LNCAP (cell line): ENCODE measurements around the gene SPATA6.

ENCODE experiments used
- TF ChIP-seq, protein P1 (sequence below): fragments of 450-650 bp; IDR thresholded peaks from 2 replicates; pipeline ENCODE4 v1.5.1; 2017; ENCODE audit warnings: mild to moderate bottlenecking

Gene SPATA6

GRCh38 chr1:48439380-48439779 lies 32.6 kb downstream of the SPATA6 start:
- TF ChIP-seq, protein P1, sequence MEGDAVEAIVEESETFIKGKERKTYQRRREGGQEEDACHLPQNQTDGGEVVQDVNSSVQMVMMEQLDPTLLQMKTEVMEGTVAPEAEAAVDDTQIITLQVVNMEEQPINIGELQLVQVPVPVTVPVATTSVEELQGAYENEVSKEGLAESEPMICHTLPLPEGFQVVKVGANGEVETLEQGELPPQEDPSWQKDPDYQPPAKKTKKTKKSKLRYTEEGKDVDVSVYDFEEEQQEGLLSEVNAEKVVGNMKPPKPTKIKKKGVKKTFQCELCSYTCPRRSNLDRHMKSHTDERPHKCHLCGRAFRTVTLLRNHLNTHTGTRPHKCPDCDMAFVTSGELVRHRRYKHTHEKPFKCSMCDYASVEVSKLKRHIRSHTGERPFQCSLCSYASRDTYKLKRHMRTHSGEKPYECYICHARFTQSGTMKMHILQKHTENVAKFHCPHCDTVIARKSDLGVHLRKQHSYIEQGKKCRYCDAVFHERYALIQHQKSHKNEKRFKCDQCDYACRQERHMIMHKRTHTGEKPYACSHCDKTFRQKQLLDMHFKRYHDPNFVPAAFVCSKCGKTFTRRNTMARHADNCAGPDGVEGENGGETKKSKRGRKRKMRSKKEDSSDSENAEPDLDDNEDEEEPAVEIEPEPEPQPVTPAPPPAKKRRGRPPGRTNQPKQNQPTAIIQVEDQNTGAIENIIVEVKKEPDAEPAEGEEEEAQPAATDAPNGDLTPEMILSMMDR = no peak

- TF ChIP-seq, protein P1 = no peak
These were observed 41.2 kb downstream of the SPATA6 start for GRCh38 chr1:48430832-48431231.

GRCh38 chr1:48422009-48422408 lies 50.0 kb downstream of the SPATA6 start:
- TF ChIP-seq, protein P1 = no peak

GRCh38 chr1:48418742-48419141 lies 53.3 kb downstream of the SPATA6 start:
- TF ChIP-seq, protein P1 = no peak

- TF ChIP-seq, protein P1 = no peak
These were observed 57.0 kb downstream of the SPATA6 start for GRCh38 chr1:48415050-48415449.

DNA sequence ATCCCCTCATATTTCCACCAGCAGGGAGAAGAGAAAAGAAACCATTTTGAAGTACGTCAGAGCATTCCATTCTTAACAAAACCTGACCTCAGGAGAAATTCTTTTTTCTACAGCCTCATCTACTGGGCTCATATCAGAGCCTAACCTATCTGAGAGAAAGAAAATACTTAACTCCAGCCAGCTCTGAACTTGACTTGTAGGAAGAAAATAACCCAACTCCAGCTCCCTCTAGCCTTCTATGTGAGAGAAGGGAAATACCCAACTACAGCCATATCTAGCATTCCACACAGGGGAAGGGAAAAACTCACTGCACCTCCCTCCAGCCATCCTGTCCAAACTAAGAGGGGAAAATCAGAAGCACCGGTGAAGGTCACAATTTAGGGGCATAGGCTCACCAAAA lies 57.7 kb downstream of the SPATA6 start:
- TF ChIP-seq, protein P1 = no peak

- TF ChIP-seq, protein P1 = no peak
These were observed 66.1 kb downstream of the SPATA6 start for GRCh38 chr1:48405940-48406339.

DNA sequence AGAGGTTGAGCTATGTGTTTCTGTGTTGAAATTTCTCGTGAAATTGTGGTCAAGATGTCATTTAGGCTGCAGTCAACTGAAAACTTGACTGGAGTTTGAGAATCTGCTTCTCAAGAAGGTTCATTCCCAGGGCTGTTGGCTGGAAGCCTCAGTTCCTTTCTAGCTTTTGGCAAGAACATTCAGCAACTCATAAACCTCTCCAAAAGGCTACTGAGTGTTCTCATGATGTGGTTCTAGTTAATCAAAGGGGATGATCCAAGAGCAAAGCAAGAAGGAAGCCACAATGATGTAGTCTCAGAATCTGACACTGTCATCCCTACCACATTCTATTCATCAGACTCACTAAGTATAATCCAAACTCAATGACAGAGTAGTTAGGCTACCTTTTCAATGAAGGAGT lies 66.6 kb downstream of the SPATA6 start:
- TF ChIP-seq, protein P1 = no peak
